Neural progenitor cell (in vitro differentiated cells): Measurements from ENCODE around the gene ATXN1.

Source experiments
- CTCF ChIP-seq: fragments of 200-600 bp; sonication (generic); IDR thresholded peaks from 2 replicates; pipeline ENCODE4 v1.5.1; 2017; ENCODE audit warnings: antibody characterized with exemption, mild to moderate bottlenecking
- EZH2 ChIP-seq: fragments of 200-600 bp; sonication (generic); IDR thresholded peaks from 2 replicates; pipeline ENCODE4 v1.6.1; 2017; ENCODE audit warnings: antibody characterized with exemption, mild to moderate bottlenecking, moderate library complexity

GRCh38 chr6:16464045-16464444 is 297.2 kb downstream of the ATXN1 start:
- TF ChIP-seq CTCF (no peak), EZH2 (no peak)
